Fibroblast of the aortic adventitia (primary cell): ENCODE results near the gene ANKRD2. TPM values are rescaled to one million over a fixed set of nuclear protein-coding genes. Genes with fewer than 3 reads are reported as not detected.
"Not testable (repeated sequence)": the region's sequence is repeated elsewhere in the genome, so short reads cannot be mapped to it uniquely, and the experiment has no call there.

ENCODE experiments used
- DNase-seq: peaks from one replicate; pipeline ENCODE4 v3.0.0-alpha.2; 2010; ENCODE audit warnings: low read depth
- H3K4me3 ChIP-seq: 2 replicates; pipeline ENCODE4 v1.5.1; 2011; ENCODE audit warnings: low read depth, mild to moderate bottlenecking, control low read depth, low read length, moderate library complexity
- CTCF ChIP-seq: IDR thresholded peaks from 2 replicates; pipeline ENCODE4 v1.5.1; 2011; ENCODE audit warnings: mild to moderate bottlenecking, low read length, control low read depth, inconsistent platforms; ENCODE audit not compliant: insufficient read depth
- total RNA-seq: library from RNA; depleted of rRNA; stranded (reverse); fragments of >200 nt; gene quantifications from 2 replicates; pipeline ENCODE4 v1.2.3, GENCODE V29; 2012; ENCODE audit warnings: low replicate concordance

ANKRD2 gene
- total RNA-seq: 0.27 and 0.57 TPM in 2 replicates

- peak; percentile 95 for TF ChIP-seq CTCF
- peak; percentile 83 for DNase-seq
- no peak within 1 kb of the TSS for H3K4me3 ChIP-seq
Observed at GRCh38 chr10:97572214-97572989, at the start of gene ANKRD2. Gene ANKRD2, plus strand, starts transcription at chr10:97572779. Its CDS starts 10 bp downstream, at chr10:97572789.

GRCh38 chr10:97522937-97523336, 49.6 kb upstream of the ANKRD2 start:
- TF ChIP-seq CTCF: no peak
- DNase-seq: no peak
- no peak overlapping the region for H3K4me3 ChIP-seq

DNA sequence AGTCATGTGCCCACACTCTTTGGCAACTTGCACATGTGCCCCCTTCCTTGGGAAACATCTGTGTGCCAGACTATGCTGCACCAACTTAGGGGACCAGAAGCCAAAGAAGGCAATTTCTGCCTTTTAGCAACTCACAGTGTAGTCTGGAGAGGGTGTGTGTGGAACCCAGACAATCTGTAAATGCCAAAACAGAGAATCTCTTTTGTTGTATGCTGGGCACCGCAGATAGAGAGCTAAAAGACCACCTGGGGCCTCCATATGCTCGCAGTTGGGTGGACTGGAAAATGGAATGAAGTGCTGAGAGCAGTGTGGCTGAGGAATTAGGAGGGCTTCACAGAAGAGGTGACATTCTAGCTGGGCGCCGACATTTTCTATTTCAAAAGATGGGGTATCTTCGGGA, 47.5 kb upstream of the ANKRD2 start:
- DNase-seq: no peak
- TF ChIP-seq CTCF: no peak
- H3K4me3 ChIP-seq: no peak overlapping the region

DNA sequence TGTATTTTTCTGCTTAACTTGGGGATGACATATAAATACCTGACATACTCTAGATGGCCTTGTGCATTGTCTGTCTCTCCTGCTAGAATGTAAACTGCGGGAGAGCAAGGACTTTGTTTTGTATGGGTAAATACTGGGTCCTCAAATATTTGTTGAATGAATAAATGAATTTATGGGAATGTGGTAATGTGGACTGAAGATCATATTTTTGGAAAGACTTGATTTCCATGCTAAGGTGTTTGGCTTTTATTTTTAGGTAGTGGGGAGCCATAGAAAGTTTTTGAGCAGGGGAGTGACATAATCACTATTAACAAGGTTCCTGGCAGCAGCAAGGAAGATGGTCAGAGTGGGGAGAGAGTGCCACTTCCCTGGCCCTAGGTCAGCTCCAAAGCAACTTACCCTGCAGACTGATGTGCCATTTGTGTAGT, 46.9 kb upstream of the ANKRD2 start:
- H3K4me3 ChIP-seq: no peak overlapping the region
- TF ChIP-seq CTCF: no peak
- no peak for DNase-seq

DNA sequence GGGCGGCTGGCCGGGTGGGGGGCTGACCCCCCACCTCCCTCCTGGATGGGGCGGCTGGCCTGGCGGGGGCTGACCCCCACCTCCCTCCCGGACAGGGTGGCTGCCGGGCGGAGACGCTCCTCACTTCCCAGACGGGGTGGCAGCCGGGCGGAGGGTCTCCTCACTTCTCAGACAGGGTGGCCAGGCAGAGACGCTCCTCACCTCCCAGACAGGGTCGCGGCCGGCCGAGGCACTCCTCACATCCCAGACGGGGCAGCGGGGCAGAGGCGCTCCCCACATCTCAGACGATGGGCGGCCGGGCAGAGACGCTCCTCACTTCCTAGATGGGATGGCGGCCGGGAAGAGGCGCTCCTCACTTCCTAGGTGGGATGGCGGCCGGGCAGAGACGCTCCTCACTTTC, 43.7 kb upstream of the ANKRD2 start:
- H3K4me3 ChIP-seq, DNase-seq: not testable (repeated sequence)

- DNase-seq: no peak
- H3K4me3 ChIP-seq: no peak overlapping the region
- TF ChIP-seq CTCF: no peak
Observed at GRCh38 chr10:97529685-97530465, 42.7 kb upstream of the ANKRD2 start.

- no peak for TF ChIP-seq CTCF
- H3K4me3 ChIP-seq: no peak overlapping the region
- DNase-seq: no peak
Observed at GRCh38 chr10:97531401-97531986, 41.1 kb upstream of the ANKRD2 start.
